CD4-positive, alpha-beta T cell treated with Interleukin-10 for 1 hour (primary cell): Measurements from ENCODE around the gene GRIK2.

Experiments
- DNase-seq: peaks from one replicate; pipeline ENCODE4 v3.0.0-alpha.2; 2020

The GRIK2 gene

DNA sequence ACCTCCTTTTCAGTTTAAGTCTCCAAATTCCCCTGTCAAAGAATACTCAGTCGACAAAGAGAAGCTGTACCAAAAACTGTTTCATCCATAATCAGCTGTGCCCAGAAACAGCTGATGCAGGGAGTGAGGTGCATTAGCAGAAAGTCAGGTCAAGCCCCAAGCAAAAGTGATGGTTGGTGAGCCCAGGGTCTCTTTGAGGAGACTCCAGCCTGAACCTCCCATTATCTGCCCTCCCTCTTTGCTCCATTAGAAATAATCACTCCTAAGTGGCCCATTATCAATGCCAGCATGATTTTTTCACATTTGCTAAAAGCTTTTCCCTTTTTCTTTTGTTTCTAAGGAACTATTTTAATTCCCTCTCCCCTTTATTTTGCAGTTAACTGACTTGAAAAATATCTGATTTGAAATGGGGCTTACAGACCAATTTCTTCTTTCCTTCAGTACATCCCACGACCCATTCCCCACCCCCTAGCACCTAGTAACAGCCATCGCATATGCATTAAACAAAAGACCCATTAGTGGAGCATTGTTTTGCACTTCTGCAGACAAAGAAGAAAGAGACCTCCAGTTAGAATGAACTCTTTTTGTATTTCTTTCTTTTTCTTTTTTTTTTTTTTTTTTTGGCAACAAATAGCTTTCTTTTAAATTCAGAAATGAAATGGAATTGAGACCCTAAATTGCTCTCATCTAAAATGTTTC lies 257.0 kb downstream of the GRIK2 start:
- DNase-seq = no peak

DNA sequence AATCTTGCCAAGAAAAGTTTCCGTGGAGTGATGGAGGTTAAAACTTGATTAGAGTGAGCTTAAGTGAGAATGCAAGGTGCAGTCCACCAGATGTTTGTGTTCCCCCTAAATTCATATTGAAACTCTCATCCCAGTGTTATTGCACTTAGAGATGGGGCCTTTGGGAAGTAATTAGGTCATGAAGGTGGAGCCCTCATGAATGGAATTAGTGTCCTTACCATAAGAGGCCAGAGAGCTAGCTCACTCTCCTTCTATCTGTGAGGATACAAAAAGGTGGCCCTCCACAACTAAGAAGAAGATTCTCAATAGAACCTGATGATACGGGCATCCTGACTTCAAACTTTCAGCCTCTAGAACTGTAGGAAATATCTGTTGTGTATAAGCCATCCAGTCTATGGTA lies 258.6 kb downstream of the GRIK2 start:
- DNase-seq = no peak

DNA sequence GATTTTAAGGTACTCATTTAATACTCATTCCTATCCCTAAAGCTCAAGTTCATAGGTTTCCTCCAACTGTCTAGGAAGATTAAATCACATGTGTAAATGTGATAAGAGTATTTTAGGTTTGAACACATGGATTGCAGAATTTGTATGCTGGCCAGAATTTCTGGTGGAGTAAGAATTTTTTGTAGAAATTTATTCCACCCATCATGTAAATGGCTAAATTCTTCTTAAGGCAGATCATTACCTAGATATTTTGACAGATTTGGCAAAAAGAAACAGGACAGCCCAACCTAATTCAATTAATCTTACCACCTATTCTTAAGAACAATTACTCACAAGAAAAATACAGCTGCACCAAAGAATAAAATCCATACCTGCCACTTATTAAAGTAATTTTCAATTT lies 261.6 kb downstream of the GRIK2 start:
- DNase-seq = no peak

DNA sequence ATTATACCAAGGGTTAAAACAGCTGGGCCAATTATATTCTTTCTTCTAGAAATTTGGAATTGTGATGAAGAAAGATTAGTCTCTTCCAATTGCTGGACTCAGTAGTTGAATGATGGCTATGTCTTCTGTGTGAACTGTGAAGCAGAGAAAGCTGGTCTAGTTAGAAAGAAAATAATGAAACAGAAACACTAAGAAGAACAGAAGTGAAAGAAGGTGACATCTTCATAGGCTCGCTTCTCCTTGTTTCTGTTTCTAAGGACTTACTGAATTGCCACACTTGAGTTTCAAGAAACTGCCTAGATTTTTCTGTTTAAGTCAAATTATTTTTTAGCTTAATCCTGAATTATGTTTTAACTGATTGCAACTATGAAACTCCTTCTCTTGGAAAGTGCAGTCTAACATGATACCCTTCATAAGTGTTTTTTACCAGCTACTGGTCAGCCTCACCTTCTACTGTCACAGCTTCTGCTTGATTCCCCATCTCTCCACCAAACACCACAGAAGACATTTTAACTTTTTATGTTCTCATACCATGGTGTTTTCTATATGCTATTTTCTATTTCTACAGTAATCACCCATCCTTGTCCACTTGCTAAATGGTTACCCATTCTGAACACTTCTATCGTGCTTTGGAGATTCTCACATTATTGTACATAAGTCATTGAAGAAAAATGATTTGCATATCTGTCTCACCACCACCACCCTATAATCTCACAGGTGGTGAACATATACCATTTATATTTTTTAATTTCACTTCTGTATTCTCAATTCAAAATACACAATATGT lies 268.8 kb downstream of the GRIK2 start:
- no peak for DNase-seq

DNA sequence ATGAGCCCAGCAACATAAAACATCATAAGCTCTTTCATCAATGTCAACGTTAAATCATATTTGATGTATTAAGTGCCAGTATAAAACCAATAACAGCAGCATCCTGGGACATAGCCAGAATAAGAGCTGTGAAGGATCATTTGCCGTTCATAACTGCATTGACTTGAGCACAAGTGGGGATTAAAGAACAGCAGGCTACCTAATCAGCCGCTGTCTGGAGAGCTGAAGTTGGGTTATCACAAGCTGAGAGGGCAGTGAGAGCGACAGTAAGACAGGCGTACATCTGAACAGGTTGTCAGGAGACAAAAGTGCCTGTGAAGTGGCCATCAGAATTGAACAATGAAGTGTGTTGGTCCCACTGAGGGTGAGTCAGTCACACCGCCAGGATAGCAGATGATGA lies 269.6 kb downstream of the GRIK2 start:
- no peak for DNase-seq

DNA sequence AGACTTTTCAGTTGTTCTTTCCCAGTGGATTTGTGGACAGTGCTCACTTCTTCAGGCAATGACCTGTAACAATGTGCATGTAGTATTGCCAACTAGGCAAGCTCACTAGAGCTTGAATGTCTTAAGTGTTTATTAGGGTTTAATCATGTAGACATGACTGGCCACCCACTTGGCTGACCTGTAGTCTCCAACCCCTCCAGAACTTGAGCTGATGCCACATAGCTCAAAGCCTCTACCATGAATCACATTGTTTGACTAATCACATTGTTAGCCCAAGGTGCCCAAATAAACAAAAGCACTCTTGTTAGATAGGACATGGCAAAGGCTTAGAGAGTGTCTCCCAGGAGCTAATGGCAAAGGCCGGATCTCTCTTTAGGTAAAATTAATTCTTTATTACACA lies 272.7 kb downstream of the GRIK2 start:
- DNase-seq = no peak

DNA sequence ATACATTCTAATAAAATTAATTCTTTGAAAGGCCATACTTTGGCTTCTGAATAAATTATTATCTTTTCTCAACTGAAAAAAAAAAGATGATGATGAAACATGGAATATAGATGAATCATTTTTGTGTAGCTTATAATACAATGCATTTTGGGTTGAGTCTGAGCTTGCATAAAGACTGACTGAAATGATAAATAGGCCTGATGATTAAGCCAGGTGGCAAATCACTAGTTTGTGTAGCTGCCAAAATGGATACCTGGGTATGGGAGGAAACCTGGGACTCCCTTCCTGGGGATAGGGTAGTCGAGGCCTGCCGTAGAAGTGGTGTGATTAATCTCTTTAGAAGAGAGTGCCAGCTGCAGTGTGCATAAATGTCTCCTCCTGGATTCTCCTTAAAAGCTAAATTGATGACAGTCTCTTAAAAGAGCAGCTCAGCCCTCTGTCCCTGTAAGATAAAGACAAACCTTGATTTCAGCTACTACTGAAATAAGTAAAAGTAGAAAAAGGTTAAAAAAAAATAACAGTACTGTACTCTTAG lies 275.1 kb downstream of the GRIK2 start:
- DNase-seq = no peak

DNA sequence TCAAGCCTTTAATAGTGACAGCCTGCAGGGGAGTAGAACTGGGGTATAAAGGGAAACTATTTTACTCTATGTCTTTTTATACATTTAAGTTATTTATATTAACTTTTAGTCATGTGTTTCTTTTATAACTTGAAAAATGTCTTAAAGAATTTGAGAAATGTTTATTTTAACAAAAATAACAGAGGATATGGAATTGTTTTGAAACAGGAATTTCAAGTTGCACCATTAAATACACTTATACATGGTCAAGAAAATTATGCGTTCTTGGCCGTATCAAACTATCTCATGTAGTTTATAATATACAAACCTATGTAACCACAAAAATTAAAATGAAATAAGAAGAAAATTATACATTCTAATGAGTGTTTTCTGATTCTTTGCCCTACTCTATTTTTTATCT lies 282.7 kb downstream of the GRIK2 start:
- DNase-seq = no peak

DNA sequence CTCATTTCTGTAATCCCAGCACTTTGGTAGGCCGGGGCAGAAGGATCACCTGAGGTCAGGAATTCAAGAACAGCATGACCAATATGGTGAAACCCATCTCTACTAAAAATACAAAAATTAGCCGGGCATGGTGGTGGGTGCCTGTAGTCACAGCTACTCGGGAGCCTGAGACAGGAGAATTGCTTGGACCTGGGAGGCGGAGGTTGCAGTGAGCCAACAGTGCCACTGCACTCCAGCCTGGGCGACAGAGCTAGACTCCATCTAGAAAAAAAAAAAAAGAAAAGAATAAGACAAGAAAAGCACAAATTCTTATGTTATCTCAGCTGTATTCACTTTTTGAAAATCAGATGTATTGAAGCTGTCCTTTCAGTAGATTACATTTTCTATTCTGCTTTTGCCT lies 289.4 kb downstream of the GRIK2 start:
- DNase-seq = no peak

DNA sequence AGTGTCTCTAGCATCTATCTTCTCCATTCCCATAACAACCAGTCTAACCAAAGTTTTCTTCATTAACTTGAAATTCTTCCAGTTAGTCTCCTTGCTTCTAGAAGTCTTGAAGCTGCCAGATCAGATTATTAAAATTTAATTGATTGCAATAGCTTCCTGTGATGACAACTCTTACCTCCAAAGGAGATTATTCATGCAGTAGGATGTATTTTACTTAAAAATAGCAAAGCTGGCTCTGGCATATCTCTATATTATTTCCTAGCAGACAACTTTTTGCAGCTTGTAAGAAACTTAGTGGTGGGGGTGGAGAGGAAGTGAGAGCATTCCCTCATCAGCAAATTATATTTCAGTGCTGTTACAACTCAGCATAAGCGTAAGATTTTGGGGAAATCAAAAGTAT lies 290.4 kb downstream of the GRIK2 start:
- no peak for DNase-seq

DNA sequence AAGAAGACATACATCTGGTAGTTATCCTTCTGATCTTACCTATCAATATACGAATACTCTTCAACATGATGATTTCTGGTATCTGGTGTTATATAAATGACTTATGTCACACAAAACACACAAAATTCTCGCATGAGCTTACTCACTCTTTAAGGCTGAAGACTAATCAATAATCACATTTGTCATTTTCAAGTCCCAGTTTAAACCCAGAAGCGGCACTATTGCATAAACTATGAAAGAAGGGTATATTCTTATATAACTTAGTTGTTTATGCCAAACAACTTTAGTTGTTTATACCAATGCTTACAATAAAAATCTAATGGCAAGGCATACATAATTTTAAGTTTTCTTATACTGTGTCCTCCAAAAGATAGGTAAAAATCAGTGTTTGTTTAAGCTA lies 293.1 kb downstream of the GRIK2 start:
- no peak for DNase-seq

DNA sequence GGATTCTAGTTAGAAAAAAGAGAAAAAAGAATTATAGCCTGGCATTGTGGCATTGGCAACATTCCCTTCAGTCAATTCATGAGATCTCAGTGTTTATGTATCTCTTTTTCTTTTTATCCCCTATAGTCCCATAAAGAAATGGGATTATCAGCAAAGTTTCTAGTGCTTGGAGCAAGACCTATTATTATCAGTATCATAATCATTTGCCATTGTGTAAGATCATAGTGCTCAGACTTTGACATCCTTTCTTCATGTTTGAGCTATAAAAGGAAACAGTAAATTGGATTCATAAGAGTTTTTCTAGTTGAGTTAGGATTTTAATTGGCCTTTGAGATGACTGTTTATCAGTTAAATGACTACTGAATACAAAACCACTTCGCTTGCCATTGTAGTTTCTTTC lies 295.6 kb downstream of the GRIK2 start:
- no peak for DNase-seq

DNA sequence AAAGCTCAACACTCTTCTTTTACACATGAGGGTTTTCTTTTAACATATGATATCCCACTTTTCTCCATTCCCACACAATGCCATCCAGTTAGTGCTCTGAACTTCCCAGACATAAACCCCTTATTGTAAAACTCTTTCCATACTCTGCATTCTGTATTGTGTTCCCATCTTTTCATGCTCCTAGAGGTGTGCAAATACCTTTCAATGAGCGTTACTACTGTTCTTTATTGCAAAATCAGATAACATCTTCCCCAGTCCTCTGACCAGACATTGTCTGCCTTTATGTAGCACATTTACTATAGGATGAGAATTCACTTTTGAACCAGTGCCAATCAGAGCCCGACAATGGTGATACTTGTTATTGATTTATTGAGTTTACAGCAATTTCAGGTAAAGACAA lies 296.2 kb downstream of the GRIK2 start:
- no peak for DNase-seq

DNA sequence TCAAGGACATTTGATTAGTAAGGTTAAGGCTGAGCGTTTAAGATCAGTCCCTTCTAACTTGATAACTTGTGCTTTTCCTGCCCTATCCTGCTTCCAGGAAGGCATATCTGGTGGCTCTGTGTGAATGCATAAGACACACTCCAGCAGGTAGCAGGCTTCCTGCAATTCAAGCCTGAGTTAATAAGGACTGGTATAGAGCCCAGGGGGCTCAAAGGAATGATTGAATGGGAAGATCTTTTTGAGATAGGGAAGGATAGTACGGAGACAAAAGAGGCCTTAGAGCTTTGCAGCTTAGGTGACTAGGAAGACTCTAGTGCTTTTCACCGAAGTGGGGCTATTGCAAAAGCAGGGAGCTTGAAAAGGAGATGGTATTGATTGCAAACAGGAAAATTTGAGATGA lies 307.1 kb downstream of the GRIK2 start:
- DNase-seq = no peak

DNA sequence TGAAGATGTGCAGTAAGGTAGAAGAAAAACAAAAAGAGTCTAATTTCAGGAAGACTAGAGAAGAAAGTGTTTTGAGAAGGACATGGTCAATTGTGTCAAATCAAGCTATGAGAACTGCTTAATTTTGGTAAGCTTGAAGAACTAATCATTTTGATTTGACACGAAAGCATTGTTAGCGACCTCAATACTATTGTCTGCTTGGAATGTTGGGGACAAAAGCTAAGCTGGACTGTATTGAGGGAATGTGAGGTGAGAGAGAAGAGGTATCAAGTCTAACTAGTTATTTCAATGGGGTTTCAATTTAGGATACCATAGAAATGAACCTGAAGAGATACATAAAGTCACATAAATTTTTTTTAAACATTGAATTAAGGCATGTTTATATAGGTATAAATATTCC lies 309.8 kb downstream of the GRIK2 start:
- no peak for DNase-seq

DNA sequence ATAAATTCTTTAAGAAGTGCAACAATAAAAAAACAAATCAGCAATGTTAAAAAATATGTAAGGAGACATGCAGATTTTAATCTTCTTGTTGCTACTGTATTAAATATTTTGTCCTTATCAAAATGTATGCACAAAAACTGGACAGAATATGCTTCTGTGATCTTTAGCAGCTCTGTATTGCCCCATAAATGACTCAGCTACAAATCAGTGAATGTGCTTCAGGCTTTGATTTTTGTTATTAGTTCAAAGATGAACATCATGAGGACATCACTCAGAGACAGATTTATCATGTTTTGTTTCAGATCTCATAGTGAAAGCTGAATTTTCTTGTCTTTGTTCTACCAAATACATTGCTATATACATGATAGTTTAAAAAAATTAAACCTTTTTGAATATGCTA lies 312.4 kb downstream of the GRIK2 start:
- no peak for DNase-seq

DNA sequence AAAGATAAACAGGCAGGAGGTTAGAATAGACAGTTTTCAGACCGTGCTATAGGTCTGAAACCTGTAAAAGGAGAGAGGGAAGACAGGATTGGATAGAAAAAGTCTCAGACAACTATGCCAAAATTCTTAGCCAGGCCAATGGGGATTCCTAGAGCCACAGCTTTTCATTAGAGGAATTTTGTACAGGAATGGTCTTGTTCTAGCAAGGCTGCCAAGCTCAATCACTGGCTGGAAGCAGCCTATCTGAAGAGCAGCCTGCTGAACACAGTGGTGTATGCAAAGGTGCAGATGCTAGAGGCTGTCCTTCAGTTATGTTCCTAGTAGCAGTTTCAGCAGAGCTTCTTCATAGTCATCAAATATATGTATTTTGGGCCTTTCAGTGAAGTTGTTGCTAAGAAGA lies 313.1 kb downstream of the GRIK2 start:
- no peak for DNase-seq

DNA sequence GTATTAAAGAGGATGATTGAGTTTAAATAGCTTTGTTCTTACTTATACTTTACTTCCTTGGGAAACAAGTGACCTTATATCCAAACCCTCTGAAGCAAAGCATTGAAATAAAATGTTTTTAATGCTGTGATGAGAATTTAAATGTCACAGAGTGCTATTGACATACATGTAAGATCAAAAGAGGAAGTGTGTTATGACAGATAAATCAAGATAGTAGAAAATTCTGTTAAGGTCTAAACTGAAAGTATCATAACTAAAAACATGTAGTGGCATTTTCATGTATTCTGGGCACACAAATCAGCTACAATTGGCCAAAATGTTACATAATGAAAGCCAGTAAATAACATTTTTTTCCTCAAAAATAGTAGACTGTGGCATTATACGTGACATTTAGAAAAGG lies 318.0 kb downstream of the GRIK2 start:
- no peak for DNase-seq

DNA sequence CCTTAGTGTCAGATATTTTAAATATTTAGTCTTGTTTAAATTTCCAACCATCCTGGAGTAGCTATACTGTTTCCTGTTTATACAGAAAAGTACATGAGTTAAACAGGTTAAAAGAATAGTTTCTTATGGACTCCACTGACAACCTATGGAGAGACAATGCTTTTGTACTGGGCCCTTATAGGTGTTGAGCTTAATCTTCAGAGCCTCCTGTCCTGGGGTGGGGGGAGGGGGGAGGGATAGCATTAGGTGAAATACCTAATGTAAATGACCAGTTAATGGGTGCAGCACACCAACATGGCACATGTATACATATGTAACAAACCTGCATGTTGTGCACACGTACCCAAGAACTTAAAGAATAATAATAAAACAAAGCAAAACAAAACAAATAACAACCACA lies 322.9 kb downstream of the GRIK2 start:
- no peak for DNase-seq

DNA sequence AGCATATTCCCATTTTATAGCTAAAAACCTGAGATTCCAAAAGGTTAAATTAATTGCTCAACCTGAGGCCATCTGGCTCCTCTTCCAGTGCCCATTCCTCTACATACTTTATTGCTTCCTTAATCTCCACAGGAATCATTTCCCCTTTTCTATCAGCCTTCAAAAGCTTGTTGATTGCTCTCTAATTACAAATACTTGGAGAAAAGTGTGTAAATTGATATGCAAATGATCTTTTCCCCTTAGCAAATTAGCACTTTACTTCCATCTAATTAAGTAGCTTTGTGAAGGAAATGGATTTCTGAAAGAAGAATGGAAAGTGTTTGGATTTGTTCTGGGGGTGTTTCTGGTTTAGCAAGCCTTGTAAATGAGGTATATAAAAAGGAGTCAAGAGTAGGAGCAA lies 323.3 kb downstream of the GRIK2 start:
- no peak for DNase-seq

DNA sequence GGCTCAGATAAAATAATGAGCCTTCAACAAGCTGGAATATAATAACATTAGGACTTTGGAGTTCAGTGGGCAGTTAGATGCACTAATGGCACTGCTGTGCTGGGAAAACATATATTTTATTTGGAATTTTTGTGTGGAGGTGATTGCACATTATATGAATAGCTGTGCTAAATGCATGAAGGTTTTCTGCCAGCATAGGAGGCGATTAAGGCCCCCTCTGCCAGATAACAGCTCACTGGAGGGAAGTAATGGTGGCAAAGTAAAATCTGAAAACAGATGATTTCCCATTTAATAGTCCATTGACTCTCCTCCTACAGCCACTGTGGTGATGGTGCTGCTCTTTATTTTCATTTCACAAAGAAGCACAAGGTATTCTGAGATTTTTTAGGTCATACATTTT lies 326.0 kb downstream of the GRIK2 start:
- DNase-seq = no peak

DNA sequence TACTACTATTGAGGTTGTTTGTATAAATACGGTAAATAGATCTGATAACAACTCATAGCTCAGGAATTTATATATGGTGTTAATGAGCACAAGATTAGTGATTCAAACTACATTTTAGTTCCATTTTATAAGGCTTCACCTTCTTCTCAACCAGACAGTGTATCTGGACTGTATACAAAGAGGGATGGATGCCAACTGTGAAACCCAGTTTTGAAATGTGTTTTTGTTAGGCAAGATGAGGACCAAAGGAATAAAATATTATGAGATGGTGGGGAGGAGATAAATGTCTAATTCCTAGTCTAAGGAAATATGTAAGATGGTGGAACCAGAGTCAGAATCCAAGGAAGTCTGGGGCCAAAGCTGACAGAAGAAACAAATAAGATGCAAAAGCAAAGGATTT lies 329.0 kb downstream of the GRIK2 start:
- DNase-seq = no peak

DNA sequence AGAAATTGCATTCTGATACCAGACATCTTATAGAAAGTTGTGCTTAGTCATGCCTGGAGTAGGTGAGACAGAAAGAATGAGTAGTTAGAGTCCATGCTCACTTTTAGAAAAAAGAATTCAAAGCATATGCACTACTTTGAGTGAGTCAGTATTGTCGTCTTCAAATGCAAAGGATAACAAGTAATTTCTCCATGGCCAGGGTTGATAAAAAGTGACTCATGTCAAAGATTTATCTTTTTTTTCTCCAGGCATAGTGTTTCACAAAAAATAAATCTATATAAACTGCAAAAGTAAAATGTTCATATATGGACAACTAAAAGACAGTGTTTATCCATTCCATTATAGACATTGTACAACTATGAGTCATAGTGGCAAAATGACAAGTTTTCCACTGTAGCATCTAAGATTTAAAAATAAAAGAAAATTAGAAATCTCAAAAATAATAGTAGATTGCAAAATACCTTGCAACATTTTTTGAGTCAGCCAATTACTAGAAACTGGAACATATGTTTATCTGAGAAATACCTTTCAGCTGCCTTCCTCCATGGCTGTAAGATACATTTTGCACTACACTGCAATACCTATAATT lies 329.6 kb downstream of the GRIK2 start:
- no peak for DNase-seq

DNA sequence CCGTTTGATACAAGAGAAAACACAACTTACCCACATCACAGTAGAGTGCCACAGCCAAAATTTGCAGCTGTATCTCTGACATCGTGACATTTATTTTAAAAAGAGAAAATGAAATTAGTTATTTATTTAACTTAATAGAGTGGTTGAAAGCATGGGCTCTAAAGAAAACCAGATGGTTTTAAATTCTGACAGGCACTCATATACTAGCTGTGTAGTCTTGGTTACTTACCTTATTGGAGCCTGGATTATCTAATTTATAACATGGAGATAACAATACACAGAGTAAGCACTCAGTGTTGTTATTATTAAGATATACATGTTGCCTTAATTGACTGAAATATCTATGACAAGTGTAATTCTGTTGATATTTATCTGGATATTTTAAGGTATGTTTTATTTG lies 334.9 kb downstream of the GRIK2 start:
- DNase-seq = no peak
